Naive thymus-derived CD8-positive, alpha-beta T cell (primary cell): ENCODE results near the gene PCDHB16. TPM values are rescaled to one million over a fixed set of nuclear protein-coding genes. Genes with fewer than 3 reads are reported as not detected.
A peak's percentile ranks its signal among the peaks of the same experiment; 100 is the strongest.
"Not testable (repeated sequence)": the region's sequence is repeated elsewhere in the genome, so short reads cannot be mapped to it uniquely, and the experiment has no call there.

Source experiments
- ATAC-seq, 2 donors: fragments of 150-1000 bp; cut with Tn5 transposase in 1 of 2; sonication (Bioruptor Pico), chemical (Tn5 transposase) in 1 of 2; 1 replicate in 1 of 2; 2 replicates in 1 of 2; pipeline ENCODE4 v1.10.0; 2021; ENCODE audit warnings: mild to moderate bottlenecking in 2 of 2, moderate library complexity in 2 of 2
- POLR2A ChIA-PET: fragments of 350-600 bp; sonication (Branson Sonifier 250); formaldehyde crosslinking; loops from one replicate; lab custom pipeline; 2021; ENCODE audit warnings: antibody characterized with exemption; lab: Charles Lee
- DNase-seq, 10 donors: peaks; one replicate each; pipeline versions ENCODE4 v3.0.0 to v3.0.0-alpha.2; 2020 to 2022
- H3K27ac Mint-ChIP-seq, 10 donors: one replicate each; pipeline ENCODE4 v1.8.0; 2020 to 2022; ENCODE audit warnings: mild to moderate bottlenecking in 10 of 10, mixed read lengths in 10 of 10, moderate library complexity in 4 of 10, inconsistent platforms in 1 of 10
- H3K27me3 Mint-ChIP-seq, 5 donors: one replicate each; pipeline ENCODE4 v1.8.0; 2021 to 2022; ENCODE audit warnings: mixed read lengths in 5 of 5
- H3K36me3 Mint-ChIP-seq, 3 donors: one replicate each; pipeline ENCODE4 v1.8.0; 2020 to 2022; ENCODE audit warnings: mixed read lengths in 3 of 3, mild to moderate bottlenecking in 2 of 3, inconsistent platforms in 1 of 3
- H3K4me1 Mint-ChIP-seq, 4 donors: one replicate each; pipeline ENCODE4 v1.8.0; 2021 to 2022; ENCODE audit warnings: mixed read lengths in 4 of 4
- H3K4me3 Mint-ChIP-seq, 10 donors: one replicate each; pipeline ENCODE4 v1.8.0; 2020 to 2022; ENCODE audit warnings: mild to moderate bottlenecking in 10 of 10, mixed read lengths in 10 of 10, moderate library complexity in 6 of 10, inconsistent platforms in 1 of 10
- H3K9me3 Mint-ChIP-seq, 9 donors: one replicate each; pipeline ENCODE4 v1.8.0; 2020 to 2022; ENCODE audit warnings: mixed read lengths in 9 of 9, mild to moderate bottlenecking in 3 of 9, inconsistent platforms in 1 of 9, moderate library complexity in 1 of 9
- polyA plus RNA-seq, 3 donors: library from polyadenylated mRNA; unstranded; fragments of 300-500 nt; fragmentation: Illumina TruSeq; gene quantifications; one replicate each; pipeline ENCODE4 v1.2.3, GENCODE V29; 2021
- total RNA-seq, 8 experiments: library from RNA in 2 of 8; stranded (reverse) in 2 of 8; gene quantifications; one replicate each; pipeline ENCODE4 v1.2.3 and lab custom pipeline; 2021 to 2026

The PCDHB16 gene
- total and polyA plus RNA-seq, 5 experiments from 2014 or later: not detected

DNA sequence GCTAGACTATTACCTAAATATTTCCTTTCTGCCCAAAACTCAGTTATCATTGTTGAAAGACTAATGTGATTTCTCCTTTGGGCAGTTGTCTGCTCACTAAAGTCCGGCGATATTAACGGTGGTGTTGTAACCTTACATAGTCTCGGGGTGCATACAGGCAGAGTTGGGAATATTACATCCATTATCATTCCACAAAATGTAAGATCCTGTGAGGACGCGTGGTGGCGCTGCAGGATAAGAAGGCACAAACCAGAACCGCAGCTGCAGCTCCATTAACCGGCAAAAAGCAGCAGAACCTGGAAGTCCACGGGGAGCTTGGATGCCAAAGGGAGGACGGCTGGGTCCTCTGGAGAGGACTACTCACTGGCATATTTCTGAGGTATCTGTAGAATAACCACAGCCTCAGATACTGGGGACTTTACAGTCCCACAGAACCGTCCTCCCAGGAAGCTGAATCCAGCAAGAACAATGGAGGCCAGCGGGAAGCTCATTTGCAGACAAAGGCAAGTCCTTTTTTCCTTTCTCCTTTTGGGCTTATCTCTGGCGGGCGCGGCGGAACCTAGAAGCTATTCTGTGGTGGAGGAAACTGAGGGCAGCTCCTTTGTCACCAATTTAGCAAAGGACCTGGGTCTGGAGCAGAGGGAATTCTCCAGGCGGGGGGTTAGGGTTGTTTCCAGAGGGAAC is 31.6 kb downstream of the PCDHB16 start, which contains the start of gene PCDHB13:
PCDHB13 (plus strand) TSS at position 264 of the 684 bp plus-strand sequence; CDS start at position 469, 205 bp downstream.
- Mint-ChIP-seq H3K4me3 (peak within 1 kb of the TSS in 3 of 10 donors; percentile 12 to 33 (median 20)), H3K9me3 (peaks cover 0 to 71% (median 24%) of the 10 kb centered on the region in 9 donors), H3K27me3 (peaks cover 27 to 79% (median 53%) of the 10 kb centered on the region in 5 donors), H3K36me3 (peaks cover 17 to 36% (median 23%) of the 10 kb centered on the region in 3 donors)
- ATAC-seq, POLR2A ChIA-PET, H3K27ac Mint-ChIP-seq, H3K4me1 Mint-ChIP-seq: not testable (repeated sequence)
- DNase-seq: peak in 2 of 10 donors; percentile 11 to 18

DNA sequence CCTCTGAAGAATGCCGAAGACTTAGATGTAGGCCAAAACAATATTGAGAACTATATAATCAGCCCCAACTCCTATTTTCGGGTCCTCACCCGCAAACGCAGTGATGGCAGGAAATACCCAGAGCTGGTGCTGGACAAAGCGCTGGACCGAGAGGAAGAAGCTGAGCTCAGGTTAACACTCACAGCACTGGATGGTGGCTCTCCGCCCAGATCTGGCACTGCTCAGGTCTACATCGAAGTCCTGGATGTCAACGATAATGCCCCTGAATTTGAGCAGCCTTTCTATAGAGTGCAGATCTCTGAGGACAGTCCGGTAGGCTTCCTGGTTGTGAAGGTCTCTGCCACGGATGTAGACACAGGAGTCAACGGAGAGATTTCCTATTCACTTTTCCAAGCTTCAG is 32.4 kb downstream of the PCDHB16 start:
- peaks cover 17 to 38% (median 26%) of the 10 kb centered on the region in 3 donors for H3K36me3 Mint-ChIP-seq
- DNase-seq, ATAC-seq, H3K27ac Mint-ChIP-seq, POLR2A ChIA-PET, H3K4me3 Mint-ChIP-seq, H3K4me1 Mint-ChIP-seq: not testable (repeated sequence)
- H3K27me3 Mint-ChIP-seq: peaks cover 30 to 79% (median 48%) of the 10 kb centered on the region in 5 donors
- peaks cover 0 to 71% (median 30%) of the 10 kb centered on the region in 9 donors for H3K9me3 Mint-ChIP-seq

- Mint-ChIP-seq H3K27me3 (peaks cover 34 to 81% (median 46%) of the 10 kb centered on the region in 5 donors), H3K36me3 (peaks cover 13 to 40% (median 22%) of the 10 kb centered on the region in 3 donors), H3K9me3 (peaks cover 0 to 74% (median 35%) of the 10 kb centered on the region in 9 donors)
- ATAC-seq, POLR2A ChIA-PET, H3K27ac Mint-ChIP-seq, DNase-seq, H3K4me3 Mint-ChIP-seq, H3K4me1 Mint-ChIP-seq: not testable (repeated sequence)
These were observed 33.3 kb downstream of the PCDHB16 start for GRCh38 chr5:141215504-141215903.

- DNase-seq, H3K4me3 Mint-ChIP-seq, H3K4me1 Mint-ChIP-seq, POLR2A ChIA-PET, ATAC-seq: not testable (repeated sequence)
- Mint-ChIP-seq H3K36me3 (peaks cover 10 to 44% (median 21%) of the 10 kb centered on the region in 3 donors), H3K9me3 (peaks cover 0 to 74% (median 35%) of the 10 kb centered on the region in 9 donors), H3K27me3 (peaks cover 35 to 81% (median 47%) of the 10 kb centered on the region in 5 donors), H3K27ac (peak overlapping the region in 1 of 10 donors; percentile 49)
These were observed 33.8 kb downstream of the PCDHB16 start for GRCh38 chr5:141216035-141216434.

DNA sequence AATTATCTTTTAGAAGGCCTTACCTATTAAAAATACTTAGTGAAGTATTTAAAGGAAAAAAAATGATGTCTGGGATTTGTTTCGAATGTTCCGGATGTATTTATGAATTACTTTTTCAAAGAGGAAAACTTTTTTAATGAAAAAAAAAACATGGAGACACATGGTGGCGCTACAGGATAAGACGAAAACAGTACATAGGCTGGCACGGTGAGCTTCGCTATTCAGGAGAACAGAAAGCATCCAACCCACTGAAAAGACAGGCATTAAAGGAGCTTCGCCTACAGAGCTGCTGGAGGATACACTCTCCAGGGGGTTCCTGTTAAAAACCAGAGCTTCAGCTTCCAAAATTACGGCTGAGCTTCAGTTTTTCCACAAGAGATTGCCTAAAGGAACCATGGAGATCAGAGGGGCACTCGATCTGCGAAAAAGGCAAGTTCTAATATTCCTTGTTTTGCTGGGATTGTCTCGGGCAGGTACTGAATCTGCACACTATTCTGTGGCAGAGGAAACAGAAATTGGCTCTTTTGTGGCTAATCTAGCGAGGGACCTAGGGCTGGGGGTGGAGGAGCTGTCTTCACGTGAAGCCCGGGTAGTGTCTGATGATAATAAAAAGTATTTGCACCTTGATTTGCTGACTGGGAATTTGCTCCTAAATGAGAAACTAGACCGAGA is 41.1 kb downstream of the PCDHB16 start, which contains the start of gene PCDHB14:
PCDHB14 (plus strand) TSS at position 232 of the 672 bp plus-strand sequence; CDS start at position 395, 163 bp downstream.
- DNase-seq: peak in 1 of 10 donors; percentile 2
- ATAC-seq: no peak
- H3K36me3 Mint-ChIP-seq: peaks cover 6 to 45% (median 14%) of the 10 kb centered on the region in 3 donors
- peak within 1 kb of the TSS in 6 of 10 donors; percentile 13 to 55 (median 20) for H3K4me3 Mint-ChIP-seq
- H3K9me3 Mint-ChIP-seq: peaks cover 7 to 78% (median 34%) of the 10 kb centered on the region in 9 donors
- POLR2A ChIA-PET: no interaction called here
- no peak within 1 kb of the TSS for H3K27ac Mint-ChIP-seq
- H3K27me3 Mint-ChIP-seq: peaks cover 33 to 63% (median 60%) of the 10 kb centered on the region in 5 donors
- H3K4me1 Mint-ChIP-seq: peaks cover 0 to 2% (median 0%) of the 10 kb centered on the region in 4 donors

DNA sequence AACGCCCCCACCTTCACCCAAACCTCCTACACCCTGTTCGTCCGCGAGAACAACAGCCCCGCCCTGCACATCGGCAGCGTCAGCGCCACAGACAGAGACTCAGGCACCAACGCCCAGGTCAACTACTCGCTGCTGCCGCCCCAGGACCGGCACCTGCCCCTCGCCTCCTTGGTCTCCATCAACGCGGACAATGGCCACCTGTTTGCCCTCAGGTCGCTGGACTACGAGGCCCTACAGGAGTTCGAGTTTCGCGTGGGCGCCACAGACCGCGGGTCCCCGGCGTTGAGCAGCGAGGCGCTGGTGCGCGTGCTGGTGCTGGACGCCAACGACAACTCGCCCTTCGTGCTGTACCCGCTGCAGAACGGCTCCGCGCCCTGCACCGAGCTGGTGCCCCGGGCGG is 42.7 kb downstream of the PCDHB16 start:
- peaks cover 3 to 36% (median 8%) of the 10 kb centered on the region in 3 donors for H3K36me3 Mint-ChIP-seq
- H3K4me1 Mint-ChIP-seq, H3K27ac Mint-ChIP-seq, DNase-seq, ATAC-seq, H3K4me3 Mint-ChIP-seq, POLR2A ChIA-PET: not testable (repeated sequence)
- H3K9me3 Mint-ChIP-seq: peaks cover 11 to 68% (median 27%) of the 10 kb centered on the region in 9 donors
- H3K27me3 Mint-ChIP-seq: peaks cover 27 to 56% (median 53%) of the 10 kb centered on the region in 5 donors

GRCh38 chr5:141225421-141225820 is 43.2 kb downstream of the PCDHB16 start:
- peaks cover 3 to 31% (median 8%) of the 10 kb centered on the region in 3 donors for H3K36me3 Mint-ChIP-seq
- POLR2A ChIA-PET, H3K4me1 Mint-ChIP-seq, ATAC-seq, DNase-seq, H3K27ac Mint-ChIP-seq, H3K4me3 Mint-ChIP-seq: not testable (repeated sequence)
- H3K9me3 Mint-ChIP-seq: peaks cover 8 to 66% (median 24%) of the 10 kb centered on the region in 9 donors
- peaks cover 24 to 50% (median 48%) of the 10 kb centered on the region in 5 donors for H3K27me3 Mint-ChIP-seq

GRCh38 chr5:141234109-141234667 is 52.0 kb downstream of the PCDHB16 start:
- H3K27ac Mint-ChIP-seq: no peak overlapping the region
- H3K9me3 Mint-ChIP-seq: peaks cover 15 to 84% (median 43%) of the 10 kb centered on the region in 9 donors
- peaks cover 14 to 49% (median 24%) of the 10 kb centered on the region in 3 donors for H3K36me3 Mint-ChIP-seq
- ATAC-seq (no peak), DNase-seq (no peak)
- H3K27me3 Mint-ChIP-seq: peaks cover 20 to 56% (median 34%) of the 10 kb centered on the region in 5 donors
- POLR2A ChIA-PET: no interaction called here
- no peaks in the 10 kb centered on the region for H3K4me1 Mint-ChIP-seq
- H3K4me3 Mint-ChIP-seq: no peak overlapping the region

Other genes starting within 250 kb of the PCDHB16 start
Only the 30 nearest of the 37 such genes appear.
- gene PCDHB1, start 131.0 kb upstream of the PCDHB16 start, total RNA-seq: not detected
- not detected for gene PCDHB1, start 131.0 kb upstream of the PCDHB16 start, polyA plus RNA-seq
- gene PCDHB2, start 87.8 kb upstream of the PCDHB16 start, total RNA-seq: not detected
- under 1 TPM in 1 of 3 donors, not detected in 2; 0.25 TPM for gene PCDHB2, start 87.8 kb upstream of the PCDHB16 start, polyA plus RNA-seq
- not detected for gene PCDHB3, start 81.9 kb upstream of the PCDHB16 start, total RNA-seq
- not detected for gene PCDHB3, start 81.9 kb upstream of the PCDHB16 start, polyA plus RNA-seq
- not detected for gene PCDHB4, start 60.6 kb upstream of the PCDHB16 start, total RNA-seq
- gene PCDHB4, start 60.6 kb upstream of the PCDHB16 start, polyA plus RNA-seq: not detected
- gene PCDHB5, start 47.2 kb upstream of the PCDHB16 start, total RNA-seq: under 1 TPM in 1 of 2 experiments, not detected in 1; 0.18 TPM
- gene PCDHB5, start 47.2 kb upstream of the PCDHB16 start, polyA plus RNA-seq: not detected
- not detected for gene PCDHB6, start 32.3 kb upstream of the PCDHB16 start, total RNA-seq
- gene PCDHB6, start 32.3 kb upstream of the PCDHB16 start, polyA plus RNA-seq: not detected
- not detected for gene PCDHB7, start 9.7 kb upstream of the PCDHB16 start, total RNA-seq
- not detected for gene PCDHB7, start 9.7 kb upstream of the PCDHB16 start, polyA plus RNA-seq
- gene PCDHB8, start 4.6 kb upstream of the PCDHB16 start, total RNA-seq: not detected
- gene PCDHB8, start 4.6 kb upstream of the PCDHB16 start, polyA plus RNA-seq: not detected
- gene PCDHB9, start 4.8 kb downstream of the PCDHB16 start, total RNA-seq: not detected
- not detected for gene PCDHB9, start 4.8 kb downstream of the PCDHB16 start, polyA plus RNA-seq
- gene PCDHB10, start 10.0 kb downstream of the PCDHB16 start, total RNA-seq: not detected
- not detected for gene PCDHB10, start 10.0 kb downstream of the PCDHB16 start, polyA plus RNA-seq
- not detected for gene PCDHB11, start 17.2 kb downstream of the PCDHB16 start, total RNA-seq
- gene PCDHB11, start 17.2 kb downstream of the PCDHB16 start, polyA plus RNA-seq: not detected
- not detected for gene PCDHB12, start 26.3 kb downstream of the PCDHB16 start, total RNA-seq
- not detected for gene PCDHB12, start 26.3 kb downstream of the PCDHB16 start, polyA plus RNA-seq
- gene PCDHB13, start 31.5 kb downstream of the PCDHB16 start, total RNA-seq: not detected
- not detected for gene PCDHB13, start 31.5 kb downstream of the PCDHB16 start, polyA plus RNA-seq
- gene PCDHB14, start 41.0 kb downstream of the PCDHB16 start, total RNA-seq: not detected
- gene PCDHB14, start 41.0 kb downstream of the PCDHB16 start, polyA plus RNA-seq: not detected
- not detected for gene PCDHB15, start 63.0 kb downstream of the PCDHB16 start, total RNA-seq
- gene PCDHB15, start 63.0 kb downstream of the PCDHB16 start, polyA plus RNA-seq: not detected
- gene SLC25A2, start 121.7 kb downstream of the PCDHB16 start, total RNA-seq: 1 to 10 TPM; 2.1 to 2.5 TPM
- gene SLC25A2, start 121.7 kb downstream of the PCDHB16 start, polyA plus RNA-seq: not detected
- gene TAF7, start 138.4 kb downstream of the PCDHB16 start, total RNA-seq: 100 to 1,000 TPM; 139 to 141 TPM
- gene TAF7, start 138.4 kb downstream of the PCDHB16 start, polyA plus RNA-seq: 100 to 1,000 TPM; 206 to 230 (median 230) TPM
- under 1 TPM; 0.38 to 0.52 TPM for gene PCDHGA1, start 148.1 kb downstream of the PCDHB16 start, total RNA-seq
- gene PCDHGA1, start 148.1 kb downstream of the PCDHB16 start, polyA plus RNA-seq: not detected
- under 1 TPM; 0.16 to 0.18 TPM for gene PCDHGA2, start 156.4 kb downstream of the PCDHB16 start, total RNA-seq
- gene PCDHGA2, start 156.4 kb downstream of the PCDHB16 start, polyA plus RNA-seq: not detected
- not detected for gene PCDHGA3, start 161.4 kb downstream of the PCDHB16 start, total RNA-seq
- gene PCDHGA3, start 161.4 kb downstream of the PCDHB16 start, polyA plus RNA-seq: under 1 TPM in 1 of 3 donors, not detected in 2; 0.06 TPM
- gene PCDHGB1, start 167.7 kb downstream of the PCDHB16 start, total RNA-seq: under 1 TPM in 1 of 2 experiments, not detected in 1; 0.19 TPM
- not detected for gene PCDHGB1, start 167.7 kb downstream of the PCDHB16 start, polyA plus RNA-seq
- gene PCDHGA4, start 172.6 kb downstream of the PCDHB16 start, total RNA-seq: under 1 TPM; 0.11 to 0.34 TPM
- not detected for gene PCDHGA4, start 172.6 kb downstream of the PCDHB16 start, polyA plus RNA-seq
- gene PCDHGB2, start 177.6 kb downstream of the PCDHB16 start, total RNA-seq: under 1 TPM; 0.47 to 0.81 TPM
- under 1 TPM in 1 of 3 donors, not detected in 2; 0.06 TPM for gene PCDHGB2, start 177.6 kb downstream of the PCDHB16 start, polyA plus RNA-seq
- gene PCDHGA5, start 181.8 kb downstream of the PCDHB16 start, total RNA-seq: under 1 TPM; 0.13 to 0.30 TPM
- not detected for gene PCDHGA5, start 181.8 kb downstream of the PCDHB16 start, polyA plus RNA-seq
- gene PCDHGB3, start 187.9 kb downstream of the PCDHB16 start, total RNA-seq: under 1 TPM; 0.55 to 0.71 TPM
- under 1 TPM in 2 of 3 donors, not detected in 1; 0.10 to 0.22 TPM for gene PCDHGB3, start 187.9 kb downstream of the PCDHB16 start, polyA plus RNA-seq
- gene PCDHGA6, start 191.5 kb downstream of the PCDHB16 start, total RNA-seq: under 1 TPM; 0.60 to 0.68 TPM
- under 1 TPM in 1 of 3 donors, not detected in 2; 0.05 TPM for gene PCDHGA6, start 191.5 kb downstream of the PCDHB16 start, polyA plus RNA-seq
- gene PCDHGA7, start 200.4 kb downstream of the PCDHB16 start, total RNA-seq: under 1 TPM; 0.33 to 0.42 TPM
- gene PCDHGA7, start 200.4 kb downstream of the PCDHB16 start, polyA plus RNA-seq: not detected
- under 1 TPM; 0.13 to 0.25 TPM for gene PCDHGB4, start 205.3 kb downstream of the PCDHB16 start, total RNA-seq
- under 1 TPM in 1 of 3 donors, not detected in 2; 0.23 TPM for gene PCDHGB4, start 205.3 kb downstream of the PCDHB16 start, polyA plus RNA-seq
- under 1 TPM; 0.16 to 0.22 TPM for gene PCDHGA8, start 210.2 kb downstream of the PCDHB16 start, total RNA-seq
- gene PCDHGA8, start 210.2 kb downstream of the PCDHB16 start, polyA plus RNA-seq: not detected
- under 1 TPM; 0.33 to 0.47 TPM for gene PCDHGB5, start 215.6 kb downstream of the PCDHB16 start, total RNA-seq
- under 1 TPM; 0.24 to 0.42 (median 0.24) TPM for gene PCDHGB5, start 215.6 kb downstream of the PCDHB16 start, polyA plus RNA-seq